Activated CD8-positive, alpha-beta memory T cell treated with anti-CD3 and anti-CD28 coated beads for 24 hours (primary cell): ENCODE measurements around the gene IL9.
"Not testable (repeated sequence)": the region's sequence is repeated elsewhere in the genome, so short reads cannot be mapped to it uniquely, and the experiment has no call there.

Source experiments
- DNase-seq: peaks from one replicate; pipeline ENCODE4 v3.0.0-alpha.2; 2020

IL9 gene

GRCh38 chr5:135864503-135865435 is 30.9 kb downstream of the IL9 start:
- DNase-seq, result no peak

- no peak for DNase-seq
These were observed 32.9 kb downstream of the IL9 start for GRCh38 chr5:135862744-135863143.

- DNase-seq, result no peak
These were observed 33.6 kb downstream of the IL9 start for GRCh38 chr5:135862086-135862485.

GRCh38 chr5:135861641-135862040 is 34.0 kb downstream of the IL9 start:
- no peak for DNase-seq

- DNase-seq, result no peak
These were observed 36.0 kb downstream of the IL9 start for GRCh38 chr5:135859641-135860040.

- not testable (repeated sequence) for DNase-seq
These were observed 36.5 kb downstream of the IL9 start for GRCh38 chr5:135859186-135859585.

GRCh38 chr5:135857630-135858311 is 37.9 kb downstream of the IL9 start:
- no peak for DNase-seq

GRCh38 chr5:135851915-135852845 is 43.5 kb downstream of the IL9 start:
- no peak for DNase-seq

- no peak for DNase-seq
These were observed 44.3 kb downstream of the IL9 start for GRCh38 chr5:135851186-135851914.

GRCh38 chr5:135850671-135851070 is 45.0 kb downstream of the IL9 start:
- no peak for DNase-seq

GRCh38 chr5:135850231-135850630 is 45.4 kb downstream of the IL9 start:
- no peak for DNase-seq

- DNase-seq, result no peak
These were observed 47.7 kb downstream of the IL9 start for GRCh38 chr5:135847976-135848375.

GRCh38 chr5:135846311-135846710 is 49.3 kb downstream of the IL9 start:
- no peak for DNase-seq

GRCh38 chr5:135843571-135844337 is 51.9 kb downstream of the IL9 start:
- peak; percentile 13 for DNase-seq

- peak; percentile 24 for DNase-seq
These were observed 52.9 kb downstream of the IL9 start for GRCh38 chr5:135842737-135843136.
